PC-9 (cell line): Measurements from ENCODE around the gene EEF1A1. TPM values are rescaled to one million over a fixed set of nuclear protein-coding genes. Genes with fewer than 3 reads are reported as not detected.
A peak's percentile ranks its signal among the peaks of the same experiment; 100 is the strongest.
"Not testable (repeated sequence)": the region's sequence is repeated elsewhere in the genome, so short reads cannot be mapped to it uniquely, and the experiment has no call there.

ENCODE experiments used
- BruUV-seq: library from RNA; stranded (reverse); fragments of 400-500 nt; replicated peaks from 2 replicates; lab custom pipeline; 2021; lab: Mats Ljungman, UMichigan
- CTCF ChIA-PET: fragments of 300-600 bp; sonication (Branson Sonifier 250); formaldehyde crosslinking; loops from one replicate; lab custom pipeline; 2022; ENCODE audit warnings: antibody characterized with exemption; lab: Charles Lee
- POLR2A ChIA-PET: fragments of 300-600 bp; sonication (Branson Sonifier 250); formaldehyde crosslinking; loops from one replicate; lab custom pipeline; 2022; ENCODE audit warnings: antibody characterized with exemption; ENCODE audit not compliant: unreplicated experiment; lab: Charles Lee
- DNase-seq, 2 experiments: peaks; one replicate each; pipeline versions ENCODE4 v3.0.0 to v3.0.0-alpha.2; 2015 to 2022; ENCODE audit warnings: mixed read lengths in 1 of 2
- H2AFZ ChIP-seq: fragments of 200-600 bp; sonication (generic); 2 replicates; pipeline ENCODE4 v1.8.1; 2017; ENCODE audit warnings: antibody characterized with exemption
- H3F3A ChIP-seq: fragments of 200-600 bp; sonication (generic); 2 replicates; pipeline ENCODE4 v1.8.1; 2017; ENCODE audit warnings: antibody characterized with exemption, mild to moderate bottlenecking, low read depth; ENCODE audit not compliant: insufficient read depth
- H3K27ac ChIP-seq: fragments of 200-600 bp; sonication (generic); 2 replicates; pipeline ENCODE4 v1.6.1; 2016; ENCODE audit warnings: mixed run types
- H3K27me3 ChIP-seq: fragments of 200-600 bp; sonication (generic); 2 replicates; pipeline ENCODE4 v1.6.1; 2016; ENCODE audit warnings: low read depth, mixed run types; ENCODE audit not compliant: insufficient read depth
- H3K36me3 ChIP-seq: fragments of 200-600 bp; sonication (generic); 2 replicates; pipeline ENCODE4 v1.6.1; 2016; ENCODE audit warnings: low read depth, mixed run types
- H3K4me1 ChIP-seq: fragments of 200-600 bp; sonication (generic); replicated peaks from 2 replicates; pipeline ENCODE4 v1.6.1; 2016; ENCODE audit warnings: mixed run types; ENCODE audit not compliant: insufficient read depth
- H3K4me2 ChIP-seq: fragments of 200-600 bp; sonication (generic); 2 replicates; pipeline ENCODE4 v1.6.1; 2017; ENCODE audit warnings: mixed run types
- H3K4me3 ChIP-seq: fragments of 200-600 bp; sonication (generic); 2 replicates; pipeline ENCODE4 v1.6.1; 2016; ENCODE audit warnings: mixed run types
- H3K79me2 ChIP-seq: fragments of 200-600 bp; sonication (generic); 2 replicates; pipeline ENCODE4 v1.6.1; 2017; ENCODE audit warnings: low read depth, mixed run types
- H3K9me2 ChIP-seq: fragments of 200-600 bp; sonication (generic); 2 replicates; pipeline ENCODE4 v1.8.1; 2017; ENCODE audit warnings: mild to moderate bottlenecking; ENCODE audit not compliant: insufficient read depth
- H3K9me3 ChIP-seq: fragments of 200-600 bp; sonication (generic); 2 replicates; pipeline ENCODE4 v1.8.1; 2016; ENCODE audit warnings: low read depth; ENCODE audit not compliant: insufficient read depth
- H4K20me1 ChIP-seq: fragments of 200-600 bp; sonication (generic); 2 replicates; pipeline ENCODE4 v1.8.1; 2017; ENCODE audit not compliant: insufficient read depth
- EZH2 ChIP-seq: fragments of 200-600 bp; sonication (generic); IDR thresholded peaks from 2 replicates; pipeline ENCODE4 v1.8.0; 2017; ENCODE audit warnings: antibody characterized with exemption, low read depth
- intact Hi-C: fragments of 100-400 bp; cut with micrococcal nuclease; formaldehyde crosslinking; loops from one replicate; pipeline ENCODE4 v1.10.0; 2022; ENCODE audit not compliant: unreplicated experiment
- total RNA-seq: library from RNA; stranded (reverse); gene quantifications from 2 replicates; pipeline ENCODE4 v1.2.3, GENCODE V29; 2021
- TF ChIP-seq, protein P1 (sequence below): fragments of 200-600 bp; sonication (generic); conservative IDR thresholded peaks from 2 replicates; pipeline ENCODE4 v1.6.1; 2017; ENCODE audit warnings: mixed run types, antibody characterized with exemption, mild to moderate bottlenecking, moderate library complexity

Gene EEF1A1
- total RNA-seq, 1 experiment from 2014 or later: 10,581 TPM

DNA sequence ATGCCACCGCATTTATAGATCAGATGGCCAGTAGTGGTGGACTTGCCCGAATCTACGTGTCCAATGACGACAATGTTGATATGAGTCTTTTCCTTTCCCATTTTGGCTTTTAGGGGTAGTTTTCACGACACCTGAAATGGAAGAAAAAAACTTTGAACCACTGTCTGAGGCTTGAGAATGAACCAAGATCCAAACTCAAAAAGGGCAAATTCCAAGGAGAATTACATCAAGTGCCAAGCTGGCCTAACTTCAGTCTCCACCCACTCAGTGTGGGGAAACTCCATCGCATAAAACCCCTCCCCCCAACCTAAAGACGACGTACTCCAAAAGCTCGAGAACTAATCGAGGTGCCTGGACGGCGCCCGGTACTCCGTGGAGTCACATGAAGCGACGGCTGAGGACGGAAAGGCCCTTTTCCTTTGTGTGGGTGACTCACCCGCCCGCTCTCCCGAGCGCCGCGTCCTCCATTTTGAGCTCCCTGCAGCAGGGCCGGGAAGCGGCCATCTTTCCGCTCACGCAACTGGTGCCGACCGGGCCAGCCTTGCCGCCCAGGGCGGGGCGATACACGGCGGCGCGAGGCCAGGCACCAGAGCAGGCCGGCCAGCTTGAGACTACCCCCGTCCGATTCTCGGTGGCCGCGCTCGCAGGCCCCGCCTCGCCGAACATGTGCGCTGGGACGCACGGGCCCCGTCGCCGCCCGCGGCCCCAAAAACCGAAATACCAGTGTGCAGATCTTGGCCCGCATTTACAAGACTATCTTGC lies 725 bp downstream of the EEF1A1 start:
- peaks cover 26% of the 10 kb centered on the region for H3K4me1 ChIP-seq
- peaks cover 66% of the 10 kb centered on the region for H3K79me2 ChIP-seq
- ChIA-PET POLR2A (interaction anchor here (0.6 to 1.1 kb wide), 5 partner anchors 52 to 133 kb away, joined by 4 to 9 read pairs (median 6); no protein-coding TSS in a partner anchor), CTCF (no interaction called here)
- H3K4me2 ChIP-seq: peak overlapping the region; percentile 99
- peak overlapping the region; percentile 100 for H3K27ac ChIP-seq
- H3K4me3 ChIP-seq: peak overlapping the region; percentile 87
- BruUV-seq: TSS peak; percentile 35
- no peaks in the 10 kb centered on the region for H3K27me3 ChIP-seq
- intact Hi-C loops: loop anchor here (5.0 kb wide), 1 partner anchor 192 kb away; no protein-coding TSS in a partner anchor
- H3K9me3 ChIP-seq: no peaks in the 10 kb centered on the region
- H3F3A ChIP-seq: peaks cover 86% of the 10 kb centered on the region
- no peaks in the 10 kb centered on the region for H3K9me2 ChIP-seq
- H3K36me3 ChIP-seq: peaks cover 33% of the 10 kb centered on the region
- no peak overlapping the region for H2AFZ ChIP-seq
- TF ChIP-seq, protein P1, sequence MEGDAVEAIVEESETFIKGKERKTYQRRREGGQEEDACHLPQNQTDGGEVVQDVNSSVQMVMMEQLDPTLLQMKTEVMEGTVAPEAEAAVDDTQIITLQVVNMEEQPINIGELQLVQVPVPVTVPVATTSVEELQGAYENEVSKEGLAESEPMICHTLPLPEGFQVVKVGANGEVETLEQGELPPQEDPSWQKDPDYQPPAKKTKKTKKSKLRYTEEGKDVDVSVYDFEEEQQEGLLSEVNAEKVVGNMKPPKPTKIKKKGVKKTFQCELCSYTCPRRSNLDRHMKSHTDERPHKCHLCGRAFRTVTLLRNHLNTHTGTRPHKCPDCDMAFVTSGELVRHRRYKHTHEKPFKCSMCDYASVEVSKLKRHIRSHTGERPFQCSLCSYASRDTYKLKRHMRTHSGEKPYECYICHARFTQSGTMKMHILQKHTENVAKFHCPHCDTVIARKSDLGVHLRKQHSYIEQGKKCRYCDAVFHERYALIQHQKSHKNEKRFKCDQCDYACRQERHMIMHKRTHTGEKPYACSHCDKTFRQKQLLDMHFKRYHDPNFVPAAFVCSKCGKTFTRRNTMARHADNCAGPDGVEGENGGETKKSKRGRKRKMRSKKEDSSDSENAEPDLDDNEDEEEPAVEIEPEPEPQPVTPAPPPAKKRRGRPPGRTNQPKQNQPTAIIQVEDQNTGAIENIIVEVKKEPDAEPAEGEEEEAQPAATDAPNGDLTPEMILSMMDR: no peak
- TF ChIP-seq EZH2: no peak
- peaks cover 48% of the 10 kb centered on the region for H4K20me1 ChIP-seq
- peak; percentile 58 to 67 for DNase-seq

DNA sequence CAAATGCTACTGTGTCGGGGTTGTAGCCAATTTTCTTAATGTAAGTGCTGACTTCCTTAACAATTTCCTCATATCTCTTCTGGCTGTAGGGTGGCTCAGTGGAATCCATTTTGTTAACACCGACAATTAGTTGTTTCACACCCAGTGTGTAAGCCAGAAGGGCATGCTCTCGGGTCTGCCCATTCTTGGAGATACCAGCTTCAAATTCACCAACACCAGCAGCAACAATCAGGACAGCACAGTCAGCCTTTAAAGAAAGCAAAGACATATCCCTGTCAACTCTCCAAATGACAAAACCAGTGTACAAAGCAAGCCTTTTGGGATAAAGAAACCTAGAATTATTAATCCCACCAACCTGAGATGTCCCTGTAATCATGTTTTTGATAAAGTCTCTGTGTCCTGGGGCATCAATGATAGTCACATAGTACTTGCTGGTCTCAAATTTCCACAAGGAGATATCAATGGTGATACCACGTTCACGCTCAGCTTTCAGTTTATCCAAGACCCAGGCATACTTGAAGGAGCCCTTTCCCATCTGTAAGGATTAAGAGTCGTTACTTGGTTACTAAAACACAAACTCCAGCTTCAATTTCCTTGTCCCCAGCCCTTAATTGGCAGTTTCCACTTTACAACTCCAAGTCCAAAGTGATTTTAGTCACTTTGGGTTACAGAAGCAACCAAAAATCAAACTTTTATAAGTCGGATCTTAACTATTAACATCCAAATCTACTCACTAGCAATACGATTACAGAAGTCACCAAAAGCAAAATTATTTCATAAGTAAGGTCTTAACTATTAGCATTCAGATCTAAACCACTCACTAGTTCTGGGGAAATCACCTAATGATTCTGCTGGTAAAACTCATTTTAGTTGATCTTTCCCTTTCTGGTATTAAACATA lies 1.6 kb downstream of the EEF1A1 start:
- DNase-seq, H3K9me2 ChIP-seq, CTCF ChIA-PET, H2AFZ ChIP-seq, BruUV-seq, H3K9me3 ChIP-seq, H3K27me3 ChIP-seq, intact Hi-C loops: not testable (repeated sequence)
- Histone ChIP-seq H3K27ac (peak overlapping the region; percentile 100), H3K36me3 (peaks cover 37% of the 10 kb centered on the region), H3F3A (peaks cover 93% of the 10 kb centered on the region), H3K4me1 (peaks cover 23% of the 10 kb centered on the region), H3K79me2 (peaks cover 64% of the 10 kb centered on the region), H3K4me3 (peak overlapping the region; percentile 87), H4K20me1 (peaks cover 56% of the 10 kb centered on the region), H3K4me2 (peak overlapping the region; percentile 99)
- POLR2A ChIA-PET: interaction anchor here (0.6 to 1.1 kb wide), 3 partner anchors 51 to 61 kb away, joined by 5 to 9 read pairs (median 5); no protein-coding TSS in a partner anchor

DNA sequence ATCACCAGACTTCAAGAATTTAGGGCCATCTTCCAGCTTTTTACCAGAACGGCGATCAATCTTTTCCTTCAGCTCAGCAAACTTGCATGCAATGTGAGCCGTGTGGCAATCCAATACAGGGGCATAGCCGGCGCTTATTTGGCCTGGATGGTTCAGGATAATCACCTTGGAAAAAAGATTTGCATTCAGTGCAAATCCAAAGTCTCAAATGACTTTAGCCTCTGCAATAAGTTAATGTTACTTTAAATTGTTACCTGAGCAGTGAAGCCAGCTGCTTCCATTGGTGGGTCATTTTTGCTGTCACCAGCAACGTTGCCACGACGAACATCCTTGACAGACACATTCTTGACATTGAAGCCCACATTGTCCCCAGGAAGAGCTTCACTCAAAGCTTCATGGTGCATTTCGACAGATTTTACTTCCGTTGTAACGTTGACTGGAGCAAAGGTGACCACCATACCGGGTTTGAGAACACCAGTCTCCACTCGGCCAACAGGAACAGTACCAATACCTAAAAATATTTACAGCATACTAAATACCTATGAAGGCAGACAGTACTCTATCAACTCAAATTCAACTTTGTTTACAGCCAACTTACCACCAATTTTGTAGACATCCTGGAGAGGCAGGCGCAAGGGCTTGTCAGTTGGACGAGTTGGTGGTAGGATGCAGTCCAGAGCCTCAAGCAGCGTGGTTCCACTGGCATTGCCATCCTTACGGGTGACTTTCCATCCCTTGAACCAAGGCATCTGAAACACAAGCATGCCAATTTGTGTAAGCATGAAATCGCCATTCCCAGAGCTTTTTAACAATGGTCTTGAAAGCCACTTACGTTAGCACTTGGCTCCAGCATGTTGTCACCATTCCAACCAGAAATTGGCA lies 2.5 kb downstream of the EEF1A1 start:
- H3K9me3 ChIP-seq, H3K27me3 ChIP-seq, intact Hi-C loops, H3K9me2 ChIP-seq, BruUV-seq, DNase-seq, CTCF ChIA-PET, H2AFZ ChIP-seq: not testable (repeated sequence)
- Histone ChIP-seq H3K4me3 (peak overlapping the region; percentile 87), H3K79me2 (peaks cover 62% of the 10 kb centered on the region), H3K27ac (peak overlapping the region; percentile 100), H3K4me1 (peaks cover 19% of the 10 kb centered on the region; the same call in 1 of the 2 replicates), H4K20me1 (peaks cover 61% of the 10 kb centered on the region), H3K36me3 (peaks cover 37% of the 10 kb centered on the region), H3F3A (peaks cover 94% of the 10 kb centered on the region), H3K4me2 (peak overlapping the region; percentile 99)
- POLR2A ChIA-PET: interaction anchor here (0.9 kb wide), 1 partner anchor 62 kb away, joined by 16 read pairs; no protein-coding TSS in a partner anchor
